ENCODE data around the gene OR2Y1.

DNA sequence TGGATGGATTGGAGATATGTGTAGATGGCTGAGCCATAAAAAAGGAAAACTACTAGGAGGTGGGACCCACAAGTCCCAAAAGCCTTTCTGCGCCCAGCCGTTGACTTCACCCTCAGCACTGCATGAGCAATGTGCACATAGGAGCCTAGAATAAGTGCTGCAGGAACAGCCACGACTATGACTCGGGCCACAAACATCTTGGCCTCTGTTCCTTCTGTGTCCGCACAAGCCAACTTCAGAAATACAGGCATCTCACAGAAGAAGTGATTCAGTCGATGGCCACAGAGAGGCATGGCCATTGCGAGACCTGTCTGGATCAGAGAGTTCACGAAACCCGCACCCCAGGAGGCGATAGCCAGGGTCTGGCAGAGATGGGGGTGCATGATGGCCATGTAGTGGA, 587 bp downstream of the OR2Y1 start:
- TF ChIP-seq, protein P1, sequence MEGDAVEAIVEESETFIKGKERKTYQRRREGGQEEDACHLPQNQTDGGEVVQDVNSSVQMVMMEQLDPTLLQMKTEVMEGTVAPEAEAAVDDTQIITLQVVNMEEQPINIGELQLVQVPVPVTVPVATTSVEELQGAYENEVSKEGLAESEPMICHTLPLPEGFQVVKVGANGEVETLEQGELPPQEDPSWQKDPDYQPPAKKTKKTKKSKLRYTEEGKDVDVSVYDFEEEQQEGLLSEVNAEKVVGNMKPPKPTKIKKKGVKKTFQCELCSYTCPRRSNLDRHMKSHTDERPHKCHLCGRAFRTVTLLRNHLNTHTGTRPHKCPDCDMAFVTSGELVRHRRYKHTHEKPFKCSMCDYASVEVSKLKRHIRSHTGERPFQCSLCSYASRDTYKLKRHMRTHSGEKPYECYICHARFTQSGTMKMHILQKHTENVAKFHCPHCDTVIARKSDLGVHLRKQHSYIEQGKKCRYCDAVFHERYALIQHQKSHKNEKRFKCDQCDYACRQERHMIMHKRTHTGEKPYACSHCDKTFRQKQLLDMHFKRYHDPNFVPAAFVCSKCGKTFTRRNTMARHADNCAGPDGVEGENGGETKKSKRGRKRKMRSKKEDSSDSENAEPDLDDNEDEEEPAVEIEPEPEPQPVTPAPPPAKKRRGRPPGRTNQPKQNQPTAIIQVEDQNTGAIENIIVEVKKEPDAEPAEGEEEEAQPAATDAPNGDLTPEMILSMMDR (conservative IDR thresholded peaks at IDR 0.05; ENCODE audit: low read depth, low read length): no peak
- TF ChIP-seq, protein P2, sequence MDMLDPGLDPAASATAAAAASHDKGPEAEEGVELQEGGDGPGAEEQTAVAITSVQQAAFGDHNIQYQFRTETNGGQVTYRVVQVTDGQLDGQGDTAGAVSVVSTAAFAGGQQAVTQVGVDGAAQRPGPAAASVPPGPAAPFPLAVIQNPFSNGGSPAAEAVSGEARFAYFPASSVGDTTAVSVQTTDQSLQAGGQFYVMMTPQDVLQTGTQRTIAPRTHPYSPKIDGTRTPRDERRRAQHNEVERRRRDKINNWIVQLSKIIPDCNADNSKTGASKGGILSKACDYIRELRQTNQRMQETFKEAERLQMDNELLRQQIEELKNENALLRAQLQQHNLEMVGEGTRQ (IDR thresholded peaks at IDR 0.05; ENCODE audit: low read depth, low read length): no peak
